HG03520 (cell line): ENCODE measurements around the gene KIAA1958.

Experiments used
- ATAC-seq: cut with Tn5 transposase; IDR thresholded peaks from one replicate; pipeline ENCODE4 v1.9.1; 2021; ENCODE audit warnings: mild to moderate bottlenecking, moderate library complexity; ENCODE audit not compliant: unreplicated experiment

KIAA1958 gene

GRCh38 chr9:112486221-112487007, at the start of gene KIAA1958:
KIAA1958 (plus strand) TSS chr9:112486827; CDS start chr9:112574081, 87,254 bp downstream.
- ATAC-seq = peak; percentile 84

GRCh38 chr9:112437406-112437805, 49.2 kb upstream of the KIAA1958 start:
- no peak for ATAC-seq

GRCh38 chr9:112439171-112439570, 47.5 kb upstream of the KIAA1958 start:
- ATAC-seq = no peak

- ATAC-seq = no peak
Observed at GRCh38 chr9:112439825-112440224, 46.8 kb upstream of the KIAA1958 start.

- ATAC-seq = no peak
Observed at GRCh38 chr9:112443200-112443599, 43.4 kb upstream of the KIAA1958 start.

GRCh38 chr9:112443636-112444035, 43.0 kb upstream of the KIAA1958 start:
- ATAC-seq = no peak

- no peak for ATAC-seq
Observed at GRCh38 chr9:112445196-112445595, 41.4 kb upstream of the KIAA1958 start.

GRCh38 chr9:112446080-112446479, 40.5 kb upstream of the KIAA1958 start:
- ATAC-seq = no peak

- ATAC-seq = no peak
Observed at GRCh38 chr9:112446526-112446925, 40.1 kb upstream of the KIAA1958 start.

GRCh38 chr9:112447283-112447761, 39.3 kb upstream of the KIAA1958 start:
- no peak for ATAC-seq

- no peak for ATAC-seq
Observed at GRCh38 chr9:112462855-112463254, 23.8 kb upstream of the KIAA1958 start.

GRCh38 chr9:112465352-112465751, 21.3 kb upstream of the KIAA1958 start:
- no peak for ATAC-seq

GRCh38 chr9:112472996-112473395, 13.6 kb upstream of the KIAA1958 start:
- no peak for ATAC-seq

- no peak for ATAC-seq
Observed at GRCh38 chr9:112473986-112474385, 12.6 kb upstream of the KIAA1958 start.

- ATAC-seq = no peak
Observed at GRCh38 chr9:112475318-112475717, 11.3 kb upstream of the KIAA1958 start.

- ATAC-seq = no peak
Observed at GRCh38 chr9:112477330-112477729, 9.3 kb upstream of the KIAA1958 start.

- no peak for ATAC-seq
Observed at GRCh38 chr9:112479221-112479620, 7.4 kb upstream of the KIAA1958 start.

- ATAC-seq = no peak
Observed at GRCh38 chr9:112484607-112485006, 2.0 kb upstream of the KIAA1958 start.

- ATAC-seq = no peak
Observed at GRCh38 chr9:112485574-112485973, 1.1 kb upstream of the KIAA1958 start.

GRCh38 chr9:112487008-112487798, 576 bp downstream of the KIAA1958 start:
- peak; percentile 38 for ATAC-seq

GRCh38 chr9:112487799-112488340, 1.2 kb downstream of the KIAA1958 start:
- ATAC-seq = no peak
